SK-N-SH (cell line): ENCODE data around the gene SCRN1. TPM values are rescaled to one million over a fixed set of nuclear protein-coding genes. Genes with fewer than 3 reads are reported as not detected.

Experiments
- CTCF ChIA-PET: fragments of 300-600, 350-600 bp; formaldehyde crosslinking; extraction: SDS; loops from one replicate; lab custom pipeline; 2021; lab: Yijun Ruan, JAX
- POLR2A ChIA-PET: fragments of 350-600 bp; sonication (Branson Sonifier 250); formaldehyde crosslinking; extraction: SDS; loops from one replicate; lab custom pipeline; 2020; ENCODE audit warnings: antibody characterized with exemption, inconsistent platforms; lab: Yijun Ruan, JAX
- DNase-seq: peaks from one replicate; pipeline ENCODE4 v3.0.0; 2012
- H2AFZ ChIP-seq: fragments of 200-600 bp; sonication (generic); 2 replicates; pipeline ENCODE4 v1.8.1; 2016; ENCODE audit warnings: antibody characterized with exemption, mild to moderate bottlenecking, low read depth
- H3F3A ChIP-seq: fragments of 200-600 bp; sonication (generic); replicated peaks from 2 replicates; pipeline ENCODE3; 2016; ENCODE audit warnings: antibody characterized with exemption, mild to moderate bottlenecking; ENCODE audit not compliant: insufficient read depth
- H3K27ac ChIP-seq, 2 experiments: fragments of 200-500 bp in 1 of 2; fragments of 200-600 bp in 1 of 2; sonication (Bioruptor generic) in 1 of 2; sonication (generic), shearing (Covaris generic) in 1 of 2; 2 replicates each; pipeline versions ENCODE4 v1.5.1 to v1.6.1; 2014 to 2016; ENCODE audit warnings: low read depth in 2 of 2, inconsistent platforms in 1 of 2, low read length in 1 of 2, mild to moderate bottlenecking in 1 of 2, mixed read lengths in 1 of 2
- H3K27me3 ChIP-seq: fragments of 200-600 bp; sonication (generic), shearing (Covaris generic); 2 replicates; pipeline ENCODE4 v1.6.1; 2016; ENCODE audit warnings: mixed run types; ENCODE audit not compliant: insufficient read depth
- H3K36me3 ChIP-seq, 2 experiments: fragments of 200-500 bp in 1 of 2; fragments of 200-600 bp in 1 of 2; sonication (Bioruptor generic) in 1 of 2; sonication (generic) in 1 of 2; replicated peaks in 1 of 2; 2 replicates each; pipeline versions ENCODE3 to v1.5.1; 2014 to 2016; ENCODE audit warnings: low read length in 1 of 2, mild to moderate bottlenecking in 1 of 2; ENCODE audit not compliant: insufficient read depth in 2 of 2, control insufficient read depth in 1 of 2
- H3K4me1 ChIP-seq, 2 experiments: fragments of 200-500 bp in 1 of 2; fragments of 200-600 bp in 1 of 2; sonication (Bioruptor generic) in 1 of 2; sonication (generic), shearing (Covaris generic) in 1 of 2; 2 replicates each; pipeline versions ENCODE4 v1.5.1 to v1.6.1; 2014 to 2016; ENCODE audit warnings: low read depth in 1 of 2, low read length in 1 of 2, mixed run types in 1 of 2; ENCODE audit not compliant: insufficient read depth in 2 of 2, control insufficient read depth in 1 of 2
- H3K4me2 ChIP-seq: fragments of 200-600 bp; sonication (generic), shearing (Covaris generic); 2 replicates; pipeline ENCODE4 v1.6.1; 2017; ENCODE audit warnings: mixed run types
- H3K4me3 ChIP-seq, 2 experiments: fragments of 200-500 bp in 1 of 2; fragments of 200-600 bp in 1 of 2; sonication (Bioruptor generic) in 1 of 2; sonication (generic), shearing (Covaris generic) in 1 of 2; 2 replicates each; pipeline versions ENCODE4 v1.5.1 to v1.8.1; 2014 to 2016; ENCODE audit warnings: low read depth in 2 of 2, inconsistent platforms in 1 of 2, low read length in 1 of 2, mild to moderate bottlenecking in 1 of 2, mixed read lengths in 1 of 2, moderate library complexity in 1 of 2
- H3K79me2 ChIP-seq: fragments of 200-600 bp; sonication (generic); 2 replicates; pipeline ENCODE4 v1.8.1; 2017; ENCODE audit warnings: mild to moderate bottlenecking; ENCODE audit not compliant: insufficient read depth
- H3K9ac ChIP-seq: fragments of 200-600 bp; sonication (generic); 2 replicates; pipeline ENCODE4 v1.6.1; 2017; ENCODE audit warnings: mixed run types
- H3K9me2 ChIP-seq: fragments of 200-600 bp; sonication (generic); 2 replicates; pipeline ENCODE4 v1.6.1; 2017; ENCODE audit warnings: mixed run types
- H3K9me3 ChIP-seq: fragments of 200-600 bp; sonication (generic); 2 replicates; pipeline ENCODE4 v1.6.1; 2017; ENCODE audit warnings: mixed run types, mild to moderate bottlenecking, moderate library complexity
- H4K20me1 ChIP-seq: fragments of 200-600 bp; sonication (generic); 2 replicates; pipeline ENCODE4 v1.6.1; 2017; ENCODE audit warnings: mild to moderate bottlenecking, mixed run types; ENCODE audit not compliant: insufficient read depth
- CHD2 ChIP-seq: fragments of 150-350 bp; IDR thresholded peaks from 2 replicates; pipeline ENCODE4 v1.6.1; 2018; ENCODE audit warnings: low read length; ENCODE audit not compliant: partially characterized antibody
- FOSL2 ChIP-seq: IDR thresholded peaks from 2 replicates; pipeline ENCODE4 v1.4.0; 2012; ENCODE audit warnings: low read depth, mild to moderate bottlenecking, moderate library complexity, borderline replicate concordance
- GABPA ChIP-seq: IDR thresholded peaks from 2 replicates; pipeline ENCODE4 v1.4.0; 2012; ENCODE audit warnings: low read depth, mild to moderate bottlenecking
- JUND ChIP-seq: IDR thresholded peaks from 2 replicates; pipeline ENCODE4 v1.4.0; 2012
- MXI1 ChIP-seq: IDR thresholded peaks from 2 replicates; pipeline ENCODE4 v1.6.1; 2012; ENCODE audit warnings: mild to moderate bottlenecking, low read depth, low read length, improper control_type of control experiment
- PBX3 ChIP-seq: IDR thresholded peaks from 2 replicates; pipeline ENCODE4; 2012
- POLR2AphosphoS5 ChIP-seq: IDR thresholded peaks from 2 replicates; pipeline ENCODE4 v1.6.1; 2012; ENCODE audit warnings: low read depth, low read length
- RFX5 ChIP-seq: IDR thresholded peaks from 2 replicates; pipeline ENCODE4 v1.6.1; 2012; ENCODE audit warnings: mild to moderate bottlenecking, improper control_type of control experiment, low read length
- TCF12 ChIP-seq: IDR thresholded peaks from 2 replicates; pipeline ENCODE4 v1.4.0; 2012
- YY1 ChIP-seq: IDR thresholded peaks from 2 replicates; pipeline ENCODE4 v1.4.0; 2012; ENCODE audit warnings: low read depth, mild to moderate bottlenecking
- WGBS: methylation state at CpG from one replicate; pipeline ENCODE4 v1.1.6; 2017; ENCODE audit warnings: low lambda C conversion rate; 5-methylcytosine and 5-hydroxymethylcytosine counted together
- polyA plus RNA-seq, 3 experiments: library from polyadenylated mRNA; depleted of rRNA; stranded (reverse); fragments of >200 nt; gene quantifications; 2 replicates each; pipeline ENCODE4 v1.2.3, GENCODE V29; 2012
- TF ChIP-seq, protein P1 (sequence below): IDR thresholded peaks from 2 replicates; pipeline ENCODE4 v1.4.0; 2012; ENCODE audit warnings: low read depth
- TF ChIP-seq, protein P2 (sequence below): fragments of 200-600 bp; sonication (generic); IDR thresholded peaks from 2 replicates; pipeline ENCODE4 v1.6.1; 2017; ENCODE audit warnings: antibody characterized with exemption, mild to moderate bottlenecking, moderate library complexity

Gene SCRN1
- polyA plus RNA-seq, 1 of the 3 experiments (the other 2 are of a cell fraction), result 64.3 TPM

- Histone ChIP-seq H3K9ac (no peak overlapping the region), H3K27me3 (no peaks in the 10 kb centered on the region), H3K9me2 (no peaks in the 10 kb centered on the region)
- CTCF ChIA-PET, result interaction anchor here (1.0 to 11.9 kb wide), 3 partner anchors 14 to 153 kb away, joined by 3 to 85 read pairs (median 3); no protein-coding TSS in a partner anchor
- TF ChIP-seq RFX5 (no peak), FOSL2 (peak; percentile 37; the same call in 1 of the 2 replicates), MXI1 (peak; percentile 50; the same call in 1 of the 2 replicates), CHD2 (peak; percentile 29), TCF12 (peak; percentile 93), POLR2AphosphoS5 (no peak), YY1 (no peak)
- TF ChIP-seq, protein P1, sequence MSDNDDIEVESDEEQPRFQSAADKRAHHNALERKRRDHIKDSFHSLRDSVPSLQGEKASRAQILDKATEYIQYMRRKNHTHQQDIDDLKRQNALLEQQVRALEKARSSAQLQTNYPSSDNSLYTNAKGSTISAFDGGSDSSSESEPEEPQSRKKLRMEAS, result peak; percentile 47; the same call in 1 of the 2 replicates
- TF ChIP-seq, all 33 proteins: peak for 5
- Histone ChIP-seq H3K4me3 (no peak overlapping the region), H2AFZ (no peak overlapping the region), H3K9me3 (no peaks in the 10 kb centered on the region), H3K4me2 (peak overlapping the region; percentile 46), H3K27ac (peak overlapping the region; percentile 9 to 81; a peak in 3 of 4 replicates), H3K79me2 (peaks cover 78% of the 10 kb centered on the region), H4K20me1 (peaks cover 40% of the 10 kb centered on the region), H3K36me3 (peaks cover 6 to 11% of the 10 kb centered on the region in 2 experiments), H3K4me1 (peaks cover 19 to 39% of the 10 kb centered on the region in 2 experiments), H3F3A (peaks cover 5% of the 10 kb centered on the region)
- POLR2A ChIA-PET, result no interaction called here
- 47% methylated on average over 4 of the region's 4 CpGs for WGBS
- DNase-seq, result peak; percentile 54
These were observed 42.9 kb upstream of the SCRN1 start for GRCh38 chr7:30032310-30033125.

GRCh38 chr7:30029696-30030095 lies 40.1 kb upstream of the SCRN1 start:
- Histone ChIP-seq H3F3A (peaks cover 10% of the 10 kb centered on the region), H4K20me1 (peaks cover 40% of the 10 kb centered on the region), H2AFZ (peak overlapping the region; percentile 77; the same call in 1 of the 2 replicates), H3K4me2 (peak overlapping the region; percentile 86), H3K27ac (peak overlapping the region in 1 of 2 experiments; percentile 79; a peak in 2 of 4 replicates), H3K4me3 (peak overlapping the region; percentile 75 to 99), H3K9me2 (no peaks in the 10 kb centered on the region), H3K36me3 (peaks cover 5 to 6% of the 10 kb centered on the region in 2 experiments), H3K9me3 (no peaks in the 10 kb centered on the region), H3K9ac (peak overlapping the region; percentile 75; the same call in 1 of the 2 replicates), H3K79me2 (peaks cover 80% of the 10 kb centered on the region), H3K4me1 (peaks cover 19 to 48% of the 10 kb centered on the region in 2 experiments), H3K27me3 (no peaks in the 10 kb centered on the region)
- TF ChIP-seq JUND (no peak), GABPA (no peak), PBX3 (no peak), TCF12 (no peak)
- TF ChIP-seq, protein P2, sequence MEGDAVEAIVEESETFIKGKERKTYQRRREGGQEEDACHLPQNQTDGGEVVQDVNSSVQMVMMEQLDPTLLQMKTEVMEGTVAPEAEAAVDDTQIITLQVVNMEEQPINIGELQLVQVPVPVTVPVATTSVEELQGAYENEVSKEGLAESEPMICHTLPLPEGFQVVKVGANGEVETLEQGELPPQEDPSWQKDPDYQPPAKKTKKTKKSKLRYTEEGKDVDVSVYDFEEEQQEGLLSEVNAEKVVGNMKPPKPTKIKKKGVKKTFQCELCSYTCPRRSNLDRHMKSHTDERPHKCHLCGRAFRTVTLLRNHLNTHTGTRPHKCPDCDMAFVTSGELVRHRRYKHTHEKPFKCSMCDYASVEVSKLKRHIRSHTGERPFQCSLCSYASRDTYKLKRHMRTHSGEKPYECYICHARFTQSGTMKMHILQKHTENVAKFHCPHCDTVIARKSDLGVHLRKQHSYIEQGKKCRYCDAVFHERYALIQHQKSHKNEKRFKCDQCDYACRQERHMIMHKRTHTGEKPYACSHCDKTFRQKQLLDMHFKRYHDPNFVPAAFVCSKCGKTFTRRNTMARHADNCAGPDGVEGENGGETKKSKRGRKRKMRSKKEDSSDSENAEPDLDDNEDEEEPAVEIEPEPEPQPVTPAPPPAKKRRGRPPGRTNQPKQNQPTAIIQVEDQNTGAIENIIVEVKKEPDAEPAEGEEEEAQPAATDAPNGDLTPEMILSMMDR, result peak; percentile 32; the same call in 1 of the 2 replicates
- POLR2A ChIA-PET, result no interaction called here
- 33% methylated on average over 6 of the region's 6 CpGs for WGBS
- DNase-seq, result no peak
- CTCF ChIA-PET, result interaction anchor here (0.6 to 11.9 kb wide), 4 partner anchors 20 to 152 kb away, joined by 3 to 85 read pairs (median 6); no protein-coding TSS in a partner anchor
